HepG2 (cell line): ENCODE results near the gene SIRPB2. TPM values are rescaled to one million over a fixed set of nuclear protein-coding genes. Genes with fewer than 3 reads are reported as not detected.

Source experiments
- CSRNP2 ChIP-seq: sonication (generic); formaldehyde crosslinking; conservative IDR thresholded peaks from 2 replicates; pipeline ENCODE4 v1.8.0; 2022; ENCODE audit warnings: low read depth, missing genetic modification reagents
- E2F1 ChIP-seq: sonication (generic); formaldehyde crosslinking; IDR thresholded peaks from 2 replicates; pipeline ENCODE4 v1.5.0; 2020; ENCODE audit warnings: missing genetic modification reagents
- ETV6 ChIP-seq: sonication (generic); formaldehyde crosslinking; conservative IDR thresholded peaks from 2 replicates; pipeline ENCODE4 v1.4.0; 2020; ENCODE audit warnings: missing genetic modification reagents
- GLMP ChIP-seq: sonication (generic); formaldehyde crosslinking; IDR thresholded peaks from 2 replicates; pipeline ENCODE4 v1.9.0; 2021; ENCODE audit warnings: missing genetic modification reagents, mild to moderate bottlenecking, borderline replicate concordance
- GTF2F1 ChIP-seq: fragments of 150-350 bp; IDR thresholded peaks from 2 replicates; pipeline ENCODE4 v1.6.1; 2014; ENCODE audit warnings: low read length
- JUND ChIP-seq: sonication (generic); formaldehyde crosslinking; IDR thresholded peaks from 2 replicates; pipeline ENCODE4 v1.8.0; 2022; ENCODE audit warnings: mild to moderate bottlenecking, missing genetic modification reagents
- KLF15 ChIP-seq: sonication (generic); formaldehyde crosslinking; IDR thresholded peaks from 2 replicates; pipeline ENCODE4 v1.8.1; 2023; ENCODE audit warnings: borderline replicate concordance, mild to moderate bottlenecking, inconsistent platforms, missing genetic modification reagents, mixed read lengths
- TFE3 ChIP-seq: IDR thresholded peaks from 2 replicates; pipeline ENCODE4 v1.6.1; 2016
- U2AF2 ChIP-seq: fragments of 200-400 bp; formaldehyde crosslinking; IDR thresholded peaks from 2 replicates; pipeline ENCODE4 v1.6.1; 2017; ENCODE audit warnings: low read depth, mild to moderate bottlenecking, low read length
- ZNF207 ChIP-seq: fragments of 450-650 bp; IDR thresholded peaks from 2 replicates; pipeline ENCODE4 v1.6.1; 2016; ENCODE audit warnings: antibody characterized with exemption, borderline replicate concordance
- ZNF260 ChIP-seq: sonication (generic); formaldehyde crosslinking; IDR thresholded peaks from 2 replicates; pipeline ENCODE4 v1.4.0; 2020; ENCODE audit warnings: missing genetic modification reagents, low read depth, mild to moderate bottlenecking, borderline replicate concordance
- ZNF3 ChIP-seq: IDR thresholded peaks from 2 replicates; pipeline ENCODE4 v1.7.0; 2017; ENCODE audit warnings: inconsistent platforms
- ZNF350 ChIP-seq: sonication (generic); formaldehyde crosslinking; IDR thresholded peaks from 2 replicates; pipeline ENCODE4 v1.4.0; 2020; ENCODE audit warnings: mild to moderate bottlenecking, low read depth, missing genetic modification reagents, borderline replicate concordance
- ZNF468 ChIP-seq: sonication (generic); formaldehyde crosslinking; IDR thresholded peaks from 2 replicates; pipeline ENCODE4 v1.8.0; 2022; ENCODE audit warnings: mild to moderate bottlenecking, moderate library complexity, missing genetic modification reagents
- ZNF549 ChIP-seq: sonication (generic); formaldehyde crosslinking; IDR thresholded peaks from 2 replicates; pipeline ENCODE4 v1.5.0; 2020; ENCODE audit warnings: missing genetic modification reagents
- ZNF567 ChIP-seq: sonication (generic); formaldehyde crosslinking; IDR thresholded peaks from 2 replicates; pipeline ENCODE4 v1.8.1; 2023; ENCODE audit warnings: mild to moderate bottlenecking, missing genetic modification reagents, borderline replicate concordance
- ZNF775 ChIP-seq: sonication (generic); formaldehyde crosslinking; IDR thresholded peaks from 2 replicates; pipeline ENCODE4 v1.4.0; 2020; ENCODE audit warnings: missing genetic modification reagents, mild to moderate bottlenecking, moderate library complexity, borderline replicate concordance
- ZNF790 ChIP-seq: sonication (generic); formaldehyde crosslinking; IDR thresholded peaks from 2 replicates; pipeline ENCODE4 v1.8.0; 2022; ENCODE audit warnings: missing genetic modification reagents, mild to moderate bottlenecking, borderline replicate concordance
- ZNF839 ChIP-seq: sonication (generic); formaldehyde crosslinking; IDR thresholded peaks from 2 replicates; pipeline ENCODE4 v1.4.0; 2020; ENCODE audit warnings: missing genetic modification reagents, mild to moderate bottlenecking, borderline replicate concordance
- ZNF883 ChIP-seq: sonication (generic); formaldehyde crosslinking; IDR thresholded peaks from 2 replicates; pipeline ENCODE4 v1.5.1; 2020; ENCODE audit warnings: mild to moderate bottlenecking, missing genetic modification reagents; ENCODE audit errors: not compliant biosample characterization
- ZSCAN5A ChIP-seq: sonication (generic); formaldehyde crosslinking; IDR thresholded peaks from 2 replicates; pipeline ENCODE4 v1.8.0; 2022; ENCODE audit warnings: mild to moderate bottlenecking, missing genetic modification reagents, borderline replicate concordance
- polyA plus RNA-seq, 8 experiments: library from polyadenylated mRNA; depleted of rRNA in 3 of 8; stranded (reverse) in 7 of 8; unstranded in 1 of 8; fragments of >200 nt; fragmentation: Illumina TruSeq in 4 of 8; extraction: Trizol in 4 of 8; gene quantifications; 2 replicates each; pipeline versions ENCODE4 v1.2.1 to v1.2.3, GENCODE V29; 2011 to 2016; ENCODE audit warnings: low read depth in 4 of 8, missing spikeins in 1 of 8, mixed read lengths in 1 of 8; ENCODE audit not compliant: insufficient read depth in 1 of 8
- total RNA-seq, 5 experiments: library from RNA; depleted of rRNA; stranded (reverse); fragments of >200 nt; fragmentation: Illumina TruSeq; extraction: Trizol; gene quantifications; 2 replicates each; pipeline ENCODE4 v1.2.3, GENCODE V29; 2016; ENCODE audit warnings: low read depth in 1 of 5

SIRPB2 gene
- total and polyA plus RNA-seq, 2 of the 13 experiments (the other 11 are each of a cell fraction or from before 2014, with no cell fraction given): not detected

- TF ChIP-seq ZNF883 (CRISPR knock-in tag) (peak; percentile 99), GLMP (CRISPR knock-in tag) (no peak; the same call in 1 of the 2 replicates), ZNF3 (peak; percentile 55; the same call in 1 of the 2 replicates), U2AF2 (no peak), CSRNP2 (no peak), KLF15 (CRISPR knock-in tag) (peak; percentile 82; the same call in 1 of the 2 replicates), E2F1 (peak; percentile 94), GTF2F1 (no peak), ZNF350 (peak; percentile 37; the same call in 1 of the 2 replicates), ZNF207 (no peak), ETV6 (CRISPR knock-in tag) (peak; percentile 97), ZNF790 (peak; percentile 82; the same call in 1 of the 2 replicates), ZNF468 (CRISPR knock-in tag) (peak; percentile 98), ZNF549 (CRISPR knock-in tag) (peak; percentile 90), ZNF567 (CRISPR knock-in tag) (peak; percentile 89; the same call in 1 of the 2 replicates), ZNF775 (peak; percentile 91; the same call in 1 of the 2 replicates), ZNF839 (CRISPR knock-in tag) (peak; percentile 87), TFE3 (CRISPR knock-in tag) (peak; percentile 30; the same call in 1 of the 2 replicates), JUND (CRISPR knock-in tag) (peak; percentile 89), ZNF260 (CRISPR knock-in tag) (peak; percentile 85; the same call in 1 of the 2 replicates), ZSCAN5A (CRISPR knock-in tag) (peak; percentile 97)
These were observed 24.8 kb downstream of the SIRPB2 start, which contains the start of gene NSFL1C (continued) for GRCh38 chr20:1466211-1467081.
